ENCODE results near the gene TMEM219.

Gene TMEM219

DNA sequence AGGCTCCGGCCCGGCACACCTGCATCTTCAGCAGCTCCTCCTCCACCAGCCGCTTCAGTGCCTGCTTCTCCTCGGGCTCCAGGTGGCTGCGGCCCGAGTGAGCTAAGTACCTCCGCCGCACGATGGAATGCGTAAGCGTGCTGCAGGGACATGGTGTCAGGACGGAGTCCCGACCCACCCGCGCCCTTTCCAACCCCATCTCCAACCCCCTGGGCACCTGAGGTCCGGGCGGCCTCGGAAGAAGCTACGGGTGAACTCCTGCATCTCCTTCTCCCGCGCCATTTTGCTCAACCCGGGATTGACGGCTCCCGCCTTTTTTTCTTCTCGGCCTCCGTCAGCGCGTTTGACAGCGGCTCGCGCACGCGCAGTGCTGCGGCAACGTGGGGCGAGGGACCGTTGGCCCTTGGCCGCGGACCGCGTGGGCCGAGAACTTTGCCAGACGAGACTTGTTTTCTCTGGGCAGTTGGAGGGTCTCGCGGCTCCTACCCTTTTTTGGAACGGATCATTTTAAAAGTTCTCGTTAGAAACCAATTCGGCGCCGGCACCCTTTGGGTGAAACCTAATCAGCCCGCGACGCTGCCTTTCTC is 33.5 kb downstream of the TMEM219 start, which contains the start of gene HIRIP3:
Gene HIRIP3, minus strand, starts transcription at position 294 of the 587 bp plus-strand sequence. Its CDS starts 12 bp downstream, at position 282.
- DNase-seq, result peak; percentile 92
- ATAC-seq, result peak; percentile 47

DNA sequence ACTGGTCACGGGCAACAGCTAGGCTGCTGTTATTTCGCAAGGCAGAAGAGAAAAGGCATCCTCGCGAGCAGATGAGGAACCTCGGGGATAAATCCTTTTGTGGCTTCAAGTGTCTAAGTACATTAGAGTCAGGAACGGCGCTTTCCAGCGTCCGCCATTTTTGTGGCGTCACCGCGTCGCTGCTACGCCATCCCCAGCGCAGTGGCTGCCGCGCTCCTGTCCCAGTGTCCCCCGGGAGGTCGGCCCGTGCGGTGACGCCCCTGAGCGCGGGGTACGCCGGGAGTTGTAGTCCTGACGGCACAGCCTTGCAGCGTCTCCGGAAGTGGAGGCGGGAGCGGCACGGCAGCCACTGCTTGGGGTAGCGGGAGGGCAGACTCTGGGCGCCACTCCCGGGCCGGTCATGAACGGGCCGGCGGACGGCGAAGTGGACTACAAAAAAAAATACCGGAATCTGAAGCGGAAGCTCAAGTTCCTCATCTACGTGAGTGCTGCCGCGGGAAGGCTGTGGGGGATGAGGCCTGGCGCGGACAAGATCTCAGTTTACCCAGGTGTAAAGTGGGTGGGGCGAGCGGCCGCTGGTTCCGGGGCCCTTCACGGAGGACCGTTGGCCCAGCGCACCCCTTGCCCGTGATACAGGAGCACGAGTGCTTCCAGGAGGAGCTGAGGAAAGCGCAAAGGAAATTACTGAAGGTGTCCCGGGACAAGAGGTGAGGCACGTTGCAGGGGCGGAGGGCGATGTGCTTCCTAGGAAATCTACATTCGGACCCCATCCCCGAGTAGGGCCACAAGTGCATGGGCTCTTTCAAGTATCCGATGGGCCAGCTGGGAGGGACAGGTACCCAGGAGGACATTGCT is 34.3 kb downstream of the TMEM219 start, which contains the start of gene INO80E:
Gene INO80E, plus strand, starts transcription at position 331 of the 855 bp plus-strand sequence. Its CDS starts 70 bp downstream, at position 401.
- ATAC-seq (peak; percentile 99), DNase-seq (peak; percentile 100)

DNA sequence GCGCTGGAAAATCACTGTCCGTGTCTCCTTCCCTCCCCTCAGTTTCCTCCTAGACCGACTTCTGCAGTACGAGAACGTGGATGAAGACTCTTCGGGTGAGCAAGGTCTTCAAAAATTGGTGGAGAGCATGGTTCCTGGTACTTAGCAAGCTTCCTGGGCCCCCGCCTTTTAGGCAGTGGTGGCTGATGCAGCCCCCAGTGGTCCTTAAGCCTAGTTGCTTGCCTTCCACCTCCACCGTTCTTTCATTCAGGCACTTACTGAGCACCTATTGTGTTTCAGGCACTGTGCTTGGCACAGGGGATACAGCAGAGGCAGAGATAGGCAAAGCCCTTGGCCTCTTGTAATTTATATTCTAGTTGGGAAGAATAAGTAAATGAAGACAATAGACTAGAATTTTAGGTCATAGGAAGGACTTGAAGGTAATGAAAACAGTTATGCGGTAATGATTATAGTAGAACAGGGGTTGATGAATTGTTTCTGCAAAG is 34.9 kb downstream of the TMEM219 start:
- DNase-seq (no peak), ATAC-seq (no peak)

DNA sequence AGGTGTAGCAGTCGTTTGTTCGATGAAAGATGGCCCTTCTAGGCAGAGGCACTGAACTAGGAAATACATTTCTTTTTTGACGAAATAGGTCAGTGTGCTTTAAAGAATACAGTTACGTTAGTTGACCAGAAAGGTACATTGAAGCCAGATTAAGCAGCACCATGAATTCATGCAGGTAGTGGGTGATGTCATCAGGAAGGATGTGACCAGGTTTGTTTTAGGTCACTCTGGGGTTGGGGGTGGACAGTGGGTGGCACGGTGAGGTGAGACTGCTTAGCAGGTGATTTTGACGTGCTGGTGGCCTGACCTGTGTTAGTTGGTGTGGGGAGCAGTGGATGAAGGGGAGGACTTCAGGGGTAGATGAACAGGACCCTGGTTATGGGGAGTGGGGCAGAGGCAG is 37.7 kb downstream of the TMEM219 start:
- DNase-seq (no peak), ATAC-seq (no peak)

DNA sequence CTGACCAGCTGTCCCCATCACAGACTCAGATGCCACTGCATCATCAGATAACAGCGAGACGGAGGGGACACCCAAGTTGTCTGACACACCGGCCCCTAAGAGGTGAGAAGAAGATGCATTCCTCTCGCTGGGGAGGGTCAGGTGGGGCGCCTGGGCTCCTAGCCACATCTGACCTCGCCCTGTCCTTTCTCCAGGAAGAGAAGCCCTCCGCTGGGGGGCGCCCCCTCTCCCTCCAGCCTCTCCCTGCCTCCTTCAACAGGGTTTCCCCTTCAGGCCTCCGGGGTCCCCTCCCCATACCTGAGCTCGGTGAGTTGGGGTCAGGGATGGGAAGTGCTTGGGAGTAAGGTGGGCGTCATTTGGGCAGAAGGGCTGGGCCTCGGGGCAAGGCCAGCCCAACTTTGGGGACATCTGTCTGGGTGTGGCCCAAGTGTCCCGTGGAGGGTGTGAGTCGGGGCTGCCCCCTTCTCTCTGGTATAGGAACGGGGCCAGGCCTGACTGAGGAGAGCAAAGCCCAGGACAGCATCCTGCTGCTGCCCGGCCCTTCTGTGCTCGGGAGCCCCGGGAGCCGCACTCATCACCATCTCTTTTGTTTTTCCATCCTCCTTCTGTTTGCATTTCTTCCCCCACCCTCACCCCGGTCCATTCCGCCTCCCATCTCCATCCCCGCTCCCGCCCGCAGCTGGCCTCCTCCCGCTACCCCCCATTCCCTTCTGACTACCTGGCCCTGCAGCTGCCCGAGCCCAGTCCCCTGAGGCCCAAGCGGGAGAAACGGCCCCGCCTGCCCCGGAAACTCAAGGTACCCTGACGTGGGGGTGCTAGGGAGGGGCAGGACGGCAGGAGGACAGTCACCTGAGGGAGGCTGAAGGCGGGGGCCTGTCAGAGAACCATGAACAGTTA is 39.1 kb downstream of the TMEM219 start:
- DNase-seq (no peak), ATAC-seq (no peak)

DNA sequence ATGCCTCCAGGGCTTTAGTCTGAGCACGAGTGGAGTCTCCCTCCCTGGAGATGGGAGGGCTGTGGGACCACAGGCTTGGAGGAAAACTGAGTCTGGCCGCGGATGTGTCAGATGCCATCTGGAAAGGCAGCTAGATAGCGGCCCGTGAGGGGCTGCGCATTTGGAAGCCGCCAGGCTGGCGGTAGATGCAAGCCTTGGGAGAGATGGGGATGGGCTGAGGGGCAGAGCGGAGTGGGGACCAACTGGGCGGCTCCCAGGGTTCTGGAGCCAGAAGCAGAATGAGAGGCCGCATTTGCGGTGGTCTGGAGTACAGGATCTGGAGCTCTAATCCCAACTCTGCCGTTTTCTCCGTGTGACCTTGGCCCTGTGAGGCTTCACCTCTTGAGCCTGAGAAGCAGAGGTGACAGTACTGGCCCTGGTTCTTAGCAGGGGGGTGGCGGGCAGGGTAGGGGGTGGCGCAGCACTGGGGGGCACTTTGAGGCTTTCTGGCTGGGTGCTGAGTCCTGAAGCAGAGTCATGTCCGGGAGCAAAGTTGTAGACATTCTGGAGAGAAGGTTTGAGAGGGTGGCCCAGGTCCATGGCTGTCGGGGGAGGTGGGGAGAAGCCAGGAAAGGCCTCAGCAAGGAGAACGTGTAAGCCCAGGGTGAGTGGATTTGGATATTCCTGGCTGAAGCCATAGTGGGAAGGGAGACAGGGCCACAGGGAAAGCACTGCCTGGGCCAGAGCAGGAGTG is 40.9 kb downstream of the TMEM219 start:
- DNase-seq, result no peak
- no peak for ATAC-seq

DNA sequence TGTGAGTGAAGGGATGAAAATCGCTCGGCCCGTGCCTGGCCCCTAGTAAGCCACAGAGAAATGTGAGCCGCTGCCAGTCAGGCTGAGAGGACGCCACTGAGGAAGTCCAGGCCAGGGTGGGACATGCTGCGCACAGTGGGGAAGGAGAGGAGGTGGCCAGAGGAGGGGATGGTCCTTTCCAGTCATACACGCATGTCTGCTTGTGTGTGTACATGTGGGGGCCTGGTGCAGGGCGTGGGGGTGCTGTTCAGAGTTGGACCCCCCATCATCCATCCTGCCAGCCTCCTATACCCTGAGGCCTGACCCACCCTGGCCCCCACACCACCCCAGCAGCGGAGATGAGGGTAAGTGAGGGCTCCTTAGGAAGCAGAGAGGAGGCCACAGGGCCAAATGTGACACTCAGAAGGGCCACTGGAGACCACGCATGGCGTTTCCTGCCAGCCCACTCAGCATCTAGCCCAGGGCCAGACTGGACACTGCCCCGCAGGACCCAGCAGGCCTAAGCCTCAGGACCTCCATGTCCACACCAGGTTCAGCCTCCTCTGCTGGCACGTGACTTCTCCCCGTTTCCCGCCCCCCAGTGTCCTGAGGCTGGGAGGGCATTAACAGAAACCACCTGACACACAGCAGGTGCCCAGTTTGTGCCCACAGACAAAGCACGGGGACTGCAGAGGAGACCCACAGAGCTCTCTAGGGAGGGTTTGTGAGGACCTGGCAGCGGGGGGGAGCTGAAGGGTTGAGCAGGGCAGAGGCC is 42.0 kb downstream of the TMEM219 start:
- DNase-seq (no peak), ATAC-seq (no peak)

DNA sequence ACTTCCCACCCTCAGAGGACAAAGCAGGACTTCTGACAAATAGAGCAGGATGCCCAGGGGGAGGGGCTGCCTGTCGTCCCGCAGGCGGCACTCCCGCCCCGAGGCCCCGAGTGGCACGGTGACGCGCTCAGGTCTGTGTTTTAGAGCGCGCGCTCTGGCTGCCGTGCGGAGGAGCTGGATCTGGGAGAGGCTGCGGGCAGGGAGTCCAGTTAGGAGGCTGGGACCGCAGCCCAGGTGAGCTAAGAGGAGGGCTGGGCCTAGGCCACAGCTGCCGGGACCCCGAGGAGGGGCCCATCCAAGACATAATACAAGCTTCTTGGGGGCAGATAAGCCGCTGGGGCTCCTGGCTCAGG is 42.5 kb downstream of the TMEM219 start:
- ATAC-seq (no peak), DNase-seq (no peak)

DNA sequence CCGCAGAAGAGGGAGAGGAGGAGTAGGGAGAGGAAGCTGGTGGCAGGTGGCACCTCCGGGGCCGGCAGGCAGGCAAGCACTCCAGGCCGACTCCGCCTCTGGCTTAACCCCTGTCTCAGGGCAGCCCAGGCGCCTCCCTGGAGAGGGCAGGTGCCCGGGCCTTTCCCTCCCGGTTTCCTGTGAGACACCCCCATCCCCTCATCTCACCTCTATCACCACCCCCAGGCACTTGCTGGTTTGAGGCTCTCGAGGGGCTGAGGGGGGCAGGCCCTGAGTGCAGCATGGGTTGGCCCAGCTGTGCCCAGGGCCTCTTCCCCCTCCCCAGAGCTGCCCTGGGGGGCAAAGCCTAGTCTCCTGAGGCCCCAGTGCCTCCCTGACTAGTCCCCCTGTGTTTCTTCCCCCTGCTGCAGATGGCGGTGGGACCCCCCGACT is 42.9 kb downstream of the TMEM219 start:
- DNase-seq (no peak), ATAC-seq (no peak)

DNA sequence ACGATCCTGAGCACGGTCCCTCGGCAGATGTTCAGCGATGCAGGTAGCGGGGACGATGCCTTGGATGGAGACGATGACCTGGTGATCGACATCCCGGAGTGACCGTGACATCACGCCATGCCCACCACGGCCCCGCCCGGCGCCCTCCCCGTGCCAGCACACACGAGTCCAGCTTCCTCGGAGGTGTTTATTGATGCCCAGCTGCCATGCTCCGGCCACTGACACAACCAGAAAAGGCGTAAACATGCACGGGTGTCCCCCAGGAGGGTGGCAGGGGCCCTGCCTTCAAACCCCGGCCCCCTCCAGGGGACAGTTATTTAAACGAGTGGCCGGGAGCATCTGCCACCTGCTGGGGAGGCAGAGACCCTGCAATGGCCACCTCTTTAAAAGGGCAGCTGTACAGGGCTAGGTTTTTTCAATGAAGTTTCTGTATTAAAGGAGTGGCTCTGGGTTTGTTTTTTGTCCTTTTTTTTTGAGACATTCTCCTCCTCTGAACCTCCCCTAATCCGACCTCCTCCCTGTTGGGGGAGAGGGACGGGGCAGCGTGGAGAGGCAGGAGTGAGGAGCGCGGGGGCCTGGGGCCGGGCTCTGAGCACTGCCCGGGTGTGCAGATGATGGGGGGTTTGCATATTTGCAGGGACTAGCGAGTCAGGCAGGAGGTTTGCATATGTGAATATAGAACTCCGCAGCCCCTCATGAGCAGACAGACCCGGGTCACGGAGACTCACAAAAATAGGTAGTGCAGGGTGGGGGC is 43.6 kb downstream of the TMEM219 start:
- ATAC-seq (peak; percentile 45), DNase-seq (no peak)

DNA sequence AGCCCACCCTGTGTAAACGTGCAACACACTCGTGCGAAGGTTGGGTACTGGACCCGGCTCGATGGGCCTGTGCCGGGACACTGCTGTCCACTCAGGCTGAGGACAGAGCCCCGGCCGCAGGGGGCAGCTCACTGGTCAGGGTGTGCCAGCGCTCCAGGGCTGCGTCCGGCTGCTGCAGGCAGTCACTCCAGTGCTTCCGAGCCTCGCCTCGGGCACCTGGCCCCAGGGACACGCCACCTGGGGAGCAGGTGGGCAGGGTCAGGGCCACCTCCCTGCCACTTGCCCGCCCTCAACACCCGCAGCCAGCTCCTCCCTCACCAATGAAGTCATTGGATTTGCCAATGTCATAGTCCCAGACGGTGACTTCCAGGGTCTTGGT is 44.2 kb downstream of the TMEM219 start:
- ATAC-seq, result no peak
- DNase-seq, result no peak

DNA sequence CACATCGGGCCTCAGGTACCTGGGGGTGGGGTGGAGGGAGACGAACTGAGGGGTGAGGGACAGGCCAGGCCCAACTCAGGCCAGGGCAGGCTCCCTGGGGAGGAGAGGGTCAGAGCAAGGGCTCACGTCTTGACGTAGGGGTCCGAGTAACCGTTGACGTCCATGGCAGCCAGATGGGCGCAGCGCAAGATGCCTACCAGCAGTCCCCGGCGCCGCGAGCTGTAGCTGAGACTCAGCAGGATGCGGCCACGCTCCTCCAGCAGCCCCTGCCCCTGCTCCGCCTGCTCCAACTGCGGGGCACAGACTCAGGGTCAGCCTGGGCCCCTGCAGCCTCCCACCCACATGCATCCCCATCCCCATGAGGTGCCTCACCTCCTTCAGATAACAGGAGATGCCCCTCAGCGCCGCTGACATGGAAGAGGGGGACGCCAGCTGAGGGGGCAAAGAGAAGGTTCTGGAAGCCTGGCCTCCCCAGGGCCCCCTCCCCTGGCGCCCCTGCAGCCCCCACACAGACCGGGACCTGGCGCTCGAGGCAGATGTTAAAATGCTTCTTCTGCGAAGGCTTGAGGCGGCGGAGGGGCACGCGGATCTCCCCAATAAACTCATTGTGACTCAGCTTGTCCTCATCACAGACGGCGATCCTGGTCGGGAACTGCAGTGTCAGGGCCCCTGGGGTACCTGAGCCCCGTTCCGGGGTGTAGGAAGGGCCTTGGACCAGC is 44.9 kb downstream of the TMEM219 start:
- ATAC-seq, result no peak
- DNase-seq, result no peak

DNA sequence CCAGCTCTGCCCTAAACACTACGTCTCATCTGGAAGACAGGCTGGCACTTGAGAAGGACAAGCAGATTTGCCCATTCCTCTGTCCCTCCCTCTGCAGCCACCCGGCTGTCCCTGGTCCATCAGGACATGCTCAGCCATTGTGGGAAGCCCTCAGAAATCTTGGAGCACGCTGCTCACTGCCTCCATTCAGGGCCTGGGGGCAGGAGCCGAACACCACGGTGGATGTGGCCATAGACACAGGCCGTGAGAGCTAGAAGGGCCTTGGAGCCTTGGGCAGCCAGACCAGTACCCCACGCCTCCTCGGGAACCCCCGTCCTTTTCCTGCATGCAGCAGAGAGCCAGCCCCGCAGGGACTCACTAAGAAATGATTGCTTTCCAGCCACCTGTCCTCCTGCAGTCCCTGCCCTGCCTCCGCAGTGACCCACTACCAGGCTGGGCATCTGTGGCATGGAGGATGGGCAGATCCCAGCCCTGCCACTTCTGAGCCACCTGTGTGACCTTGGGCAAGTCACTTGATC is 45.6 kb downstream of the TMEM219 start:
- DNase-seq (no peak), ATAC-seq (no peak)

DNA sequence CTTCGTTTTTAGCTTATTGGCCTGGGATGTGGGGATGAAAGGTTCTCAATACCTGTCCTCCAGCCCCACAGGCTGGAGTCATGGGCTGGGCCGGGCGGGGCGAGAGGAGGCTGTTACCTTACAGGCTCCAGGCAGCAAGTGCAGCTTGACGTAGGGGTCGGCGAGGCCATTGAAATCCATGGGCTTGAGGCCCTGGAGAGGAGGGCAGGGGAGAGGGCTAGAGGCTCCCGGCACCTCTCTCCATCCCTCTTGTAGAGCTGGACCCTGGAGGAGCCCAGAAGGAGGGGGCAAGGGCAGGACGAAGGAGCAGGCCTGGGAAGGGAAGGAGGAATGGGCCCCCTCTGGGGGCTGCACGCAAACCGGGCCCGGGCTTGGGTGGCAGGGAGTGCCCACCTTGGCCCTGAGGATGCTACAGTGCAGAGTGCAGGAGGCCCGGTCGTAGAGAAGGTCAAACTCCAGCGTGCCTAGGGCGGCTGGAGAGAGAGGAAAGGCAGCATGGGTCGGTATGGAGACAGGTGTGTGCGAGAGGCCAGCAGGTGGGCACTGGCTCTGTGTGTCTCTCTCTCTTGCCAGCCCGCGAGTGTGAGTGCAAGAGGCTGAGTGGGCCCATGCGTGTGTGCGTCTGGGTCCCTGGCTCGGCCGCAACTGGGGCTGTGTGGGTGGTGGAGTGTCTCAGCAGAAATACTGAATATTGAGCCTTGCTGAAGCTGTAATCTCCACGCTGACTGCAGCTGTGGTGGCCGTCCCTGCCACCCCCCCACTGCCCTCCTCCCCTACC is 47.4 kb downstream of the TMEM219 start:
- no peak for ATAC-seq
- DNase-seq, result no peak

DNA sequence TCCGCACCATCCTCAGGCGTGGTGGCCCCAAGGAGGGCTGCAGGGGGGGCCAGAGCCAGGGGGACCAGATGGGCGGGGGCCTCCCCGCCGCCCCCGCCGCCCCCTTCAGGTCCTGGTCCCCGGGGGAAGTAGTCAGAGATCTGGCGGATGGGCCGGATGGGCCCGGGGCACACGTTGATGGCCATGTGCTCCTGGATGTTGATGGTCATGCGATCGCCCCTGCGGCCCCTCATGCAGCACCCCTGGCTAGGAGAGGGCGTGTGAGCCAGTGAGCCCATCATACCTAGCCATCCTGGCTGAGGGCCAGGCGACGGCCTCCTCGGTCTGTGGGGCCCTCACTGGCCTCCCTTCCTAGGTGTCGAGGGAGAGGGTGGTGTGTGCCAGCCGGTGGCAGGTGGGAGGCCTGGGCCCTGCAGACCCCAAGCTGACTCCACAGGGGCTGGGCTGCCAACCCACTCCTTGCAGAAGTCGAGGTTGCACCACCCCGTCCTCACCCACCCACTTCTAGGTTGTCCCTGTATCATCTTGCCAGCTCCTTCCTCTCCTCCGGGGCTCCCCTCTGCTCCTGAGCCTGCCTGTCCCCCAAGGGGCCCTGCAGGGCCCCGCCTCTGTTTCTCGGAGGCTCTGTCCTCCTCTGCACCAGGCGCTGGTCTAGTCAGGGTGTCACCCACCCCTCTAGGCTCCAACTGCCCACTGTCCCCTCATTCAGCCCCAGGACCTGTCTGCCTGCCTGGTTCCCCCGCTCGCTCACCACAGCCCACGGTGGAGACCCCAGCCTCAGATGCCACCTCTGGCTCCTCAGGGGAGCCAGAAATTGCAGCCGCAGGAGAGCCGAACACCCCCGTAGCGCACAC is 48.3 kb downstream of the TMEM219 start:
- DNase-seq (no peak), ATAC-seq (no peak)

DNA sequence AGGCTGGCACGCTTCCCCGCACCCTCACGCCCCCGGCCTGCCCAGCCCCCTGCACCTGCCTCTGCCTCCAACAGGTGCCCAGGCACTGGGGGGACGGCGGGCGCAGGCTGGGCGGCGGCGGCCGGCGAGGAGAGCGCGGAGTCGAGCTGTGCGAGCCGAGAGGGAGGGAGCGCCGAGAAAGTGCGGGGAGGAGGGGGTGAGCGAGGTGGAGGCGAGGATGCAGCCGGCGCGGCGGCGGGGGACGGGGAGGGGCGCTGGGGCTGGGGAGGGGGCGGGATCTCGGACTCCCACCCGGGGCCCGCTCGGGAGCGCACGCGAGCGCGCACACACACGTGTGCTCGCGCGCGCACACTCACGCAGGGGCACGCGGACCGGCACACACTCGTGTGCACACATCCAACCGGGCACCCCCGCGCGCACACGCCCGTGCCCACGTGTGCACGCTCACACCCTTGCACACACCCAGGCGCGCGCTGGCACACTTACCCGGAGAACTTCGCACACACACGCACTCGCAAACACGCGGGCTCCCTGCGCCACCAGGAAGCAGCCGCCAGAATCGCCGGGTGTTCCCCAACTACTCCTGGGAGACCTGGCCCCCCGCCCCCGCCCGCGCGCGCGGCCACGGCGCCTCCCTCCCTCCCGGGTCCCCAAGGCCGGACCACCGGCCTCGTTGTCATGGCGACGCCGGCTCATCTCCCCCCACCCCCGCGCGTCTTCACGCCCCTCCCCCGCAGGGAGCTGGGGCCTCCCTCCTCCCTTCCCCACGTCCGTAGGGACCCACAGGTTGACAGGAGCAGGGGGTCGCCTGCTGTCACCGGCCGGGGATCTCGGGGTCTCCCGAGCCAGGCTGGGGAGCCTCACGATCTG is 49.2 kb downstream of the TMEM219 start, which contains the start of gene DOC2A:
Gene DOC2A, minus strand, starts transcription at position 184 of the 870 bp plus-strand sequence. CDS start 805 bp downstream, outside the sequence.
- ATAC-seq, result peak; percentile 38
- DNase-seq, result peak; percentile 39
